Measurements from ENCODE around the gene ATRIP. TPM values are rescaled to one million over a fixed set of nuclear protein-coding genes. Genes with fewer than 3 reads are reported as not detected.

Gene ATRIP
- total and polyA plus RNA-seq, 7 donors = 1.8 to 9.4 (median 5.1) TPM

DNA sequence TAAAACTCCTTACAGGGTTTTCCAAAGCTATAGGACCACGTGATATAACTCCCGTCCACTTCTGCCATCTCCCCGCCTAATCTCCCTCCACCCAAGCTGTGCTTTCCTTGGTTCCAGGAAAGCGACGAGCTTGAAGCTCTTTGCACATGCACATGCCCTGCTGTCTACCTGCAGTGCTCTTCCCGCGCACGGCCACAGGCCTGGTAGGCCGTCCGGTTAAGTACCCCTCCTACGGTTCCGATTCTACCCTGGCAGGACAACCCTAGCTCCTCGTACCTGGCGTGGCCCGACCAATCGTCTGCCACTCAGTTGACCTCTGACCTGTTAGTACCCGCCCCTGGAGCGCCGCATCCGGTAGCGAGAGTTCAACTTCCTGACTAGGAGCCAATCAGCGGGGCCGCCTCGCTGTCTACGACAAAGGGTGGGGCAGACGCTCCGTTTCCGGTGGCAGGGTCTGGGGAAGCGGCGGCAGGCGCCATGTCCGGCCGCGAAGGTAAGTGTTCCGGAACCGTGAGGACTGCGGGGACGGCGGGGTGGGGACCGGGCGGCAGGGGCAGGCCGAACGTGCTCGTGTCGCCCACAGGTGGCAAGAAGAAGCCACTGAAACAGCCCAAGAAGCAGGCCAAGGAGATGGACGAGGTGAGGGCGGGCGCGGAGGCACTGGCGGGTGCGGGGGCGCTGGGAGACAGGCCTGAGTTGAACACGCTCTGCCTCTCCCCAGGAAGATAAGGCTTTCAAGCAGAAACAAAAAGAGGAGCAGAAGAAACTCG lies 6.5 kb upstream of the ATRIP start, which contains the start of the genes CCDC51 and TMA7:
TSS of gene CCDC51 (minus strand) at position 300 of the 770 bp plus-strand sequence. CDS start 4,991 bp downstream, outside the sequence.
TSS of gene TMA7 (plus strand) at position 438 of the 770 bp plus-strand sequence. CDS start at position 478, 40 bp downstream.
- WGBS, 2 donors = 0% methylated on average over 54 of the region's 54 CpGs
- H3K9me3 ChIP-seq = no peaks in the 10 kb centered on the region
- peak; percentile 99 for DNase-seq
- peak within 1 kb of the TSS; percentile 83 to 91 (median 86) for H3K4me3 ChIP-seq
- H3K4me1 ChIP-seq = peaks cover 0 to 38% (median 25%) of the 10 kb centered on the region in 4 donors
- intact Hi-C loops (cut with DNase I) = loop anchor here (2.0 to 10.0 kb wide), 3 partner anchors 139 to 245 kb away; partner anchors contain the start of gene NME6
- H3K36me3 ChIP-seq = peaks cover 0 to 33% (median 12%) of the 10 kb centered on the region in 4 donors
- TF ChIP-seq POLR2AphosphoS5 (IDR thresholded peaks at IDR 0.05) = peak; percentile 97 to 99 (median 98)
- TF ChIP-seq, protein P1, sequence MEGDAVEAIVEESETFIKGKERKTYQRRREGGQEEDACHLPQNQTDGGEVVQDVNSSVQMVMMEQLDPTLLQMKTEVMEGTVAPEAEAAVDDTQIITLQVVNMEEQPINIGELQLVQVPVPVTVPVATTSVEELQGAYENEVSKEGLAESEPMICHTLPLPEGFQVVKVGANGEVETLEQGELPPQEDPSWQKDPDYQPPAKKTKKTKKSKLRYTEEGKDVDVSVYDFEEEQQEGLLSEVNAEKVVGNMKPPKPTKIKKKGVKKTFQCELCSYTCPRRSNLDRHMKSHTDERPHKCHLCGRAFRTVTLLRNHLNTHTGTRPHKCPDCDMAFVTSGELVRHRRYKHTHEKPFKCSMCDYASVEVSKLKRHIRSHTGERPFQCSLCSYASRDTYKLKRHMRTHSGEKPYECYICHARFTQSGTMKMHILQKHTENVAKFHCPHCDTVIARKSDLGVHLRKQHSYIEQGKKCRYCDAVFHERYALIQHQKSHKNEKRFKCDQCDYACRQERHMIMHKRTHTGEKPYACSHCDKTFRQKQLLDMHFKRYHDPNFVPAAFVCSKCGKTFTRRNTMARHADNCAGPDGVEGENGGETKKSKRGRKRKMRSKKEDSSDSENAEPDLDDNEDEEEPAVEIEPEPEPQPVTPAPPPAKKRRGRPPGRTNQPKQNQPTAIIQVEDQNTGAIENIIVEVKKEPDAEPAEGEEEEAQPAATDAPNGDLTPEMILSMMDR (IDR thresholded peaks at IDR 0.05) = no peak
- peak; percentile 96 to 97 for TF ChIP-seq POLR2A (IDR thresholded peaks at IDR 0.05)
- no peak for TF ChIP-seq EP300 (IDR thresholded peaks at IDR 0.05)
- H3K27ac ChIP-seq = peak within 1 kb of the TSS; percentile 92 to 94 (median 93)
- H3K27me3 ChIP-seq = no peaks in the 10 kb centered on the region

DNA sequence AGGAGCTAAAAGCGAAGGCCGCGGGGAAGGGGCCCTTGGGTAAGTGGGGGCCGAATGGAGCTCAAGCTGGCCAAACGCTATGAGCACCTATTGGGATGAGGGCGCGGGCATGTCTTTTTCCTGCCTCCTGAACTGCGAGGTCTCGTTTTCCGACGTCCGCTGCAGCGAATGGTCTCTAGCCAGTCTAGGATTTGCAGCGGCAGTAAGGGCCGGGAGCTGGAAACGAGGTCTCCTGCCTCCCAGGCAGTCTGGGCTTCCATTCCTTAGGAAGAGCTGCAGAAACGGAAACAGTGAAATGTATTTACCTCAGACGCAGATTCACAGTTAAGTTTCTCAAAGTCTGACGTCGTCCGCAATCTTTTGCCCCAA lies 6.0 kb upstream of the ATRIP start:
- Histone ChIP-seq H3K4me1 (peaks cover 0 to 34% (median 25%) of the 10 kb centered on the region in 4 donors), H3K27ac (peak overlapping the region; percentile 92 to 94 (median 93)), H3K27me3 (no peaks in the 10 kb centered on the region), H3K9me3 (no peaks in the 10 kb centered on the region), H3K4me3 (peak overlapping the region; percentile 83 to 91 (median 86)), H3K36me3 (peaks cover 0 to 33% (median 12%) of the 10 kb centered on the region in 4 donors)
- no peak for DNase-seq
- no peak for TF ChIP-seq EP300 (IDR thresholded peaks at IDR 0.05)
- no peak for TF ChIP-seq POLR2A (IDR thresholded peaks at IDR 0.05)
- TF ChIP-seq, protein P1 (IDR thresholded peaks at IDR 0.05) = no peak
- no peak for TF ChIP-seq POLR2AphosphoS5 (IDR thresholded peaks at IDR 0.05)
- 1% methylated on average over 21 of the region's 21 CpGs for WGBS, 2 donors
- intact Hi-C loops (cut with DNase I) = loop anchor here (2.0 kb wide), 1 partner anchor 140 kb away; the partner anchor contains the start of gene NME6

DNA sequence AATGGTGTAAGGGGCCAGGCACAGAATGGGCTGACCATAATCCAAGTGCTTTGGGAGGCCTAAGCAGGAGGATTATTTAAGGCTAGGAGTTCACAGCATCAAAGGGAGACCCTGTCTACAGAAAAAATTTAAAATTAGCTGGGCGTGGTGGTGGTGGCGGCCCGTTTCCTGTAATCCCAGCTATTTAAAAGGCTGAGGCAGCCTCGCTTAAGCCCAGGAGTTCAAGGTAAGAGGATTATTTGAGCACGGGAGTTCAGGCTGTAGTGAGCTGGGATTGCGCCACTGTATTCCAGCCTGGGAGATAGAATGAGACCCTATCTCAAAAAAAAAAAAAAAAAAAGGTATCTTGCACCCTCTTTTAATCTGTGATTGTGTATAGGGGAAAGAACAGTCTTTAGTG lies 4.6 kb upstream of the ATRIP start:
- no peak overlapping the region for H3K4me3 ChIP-seq

DNA sequence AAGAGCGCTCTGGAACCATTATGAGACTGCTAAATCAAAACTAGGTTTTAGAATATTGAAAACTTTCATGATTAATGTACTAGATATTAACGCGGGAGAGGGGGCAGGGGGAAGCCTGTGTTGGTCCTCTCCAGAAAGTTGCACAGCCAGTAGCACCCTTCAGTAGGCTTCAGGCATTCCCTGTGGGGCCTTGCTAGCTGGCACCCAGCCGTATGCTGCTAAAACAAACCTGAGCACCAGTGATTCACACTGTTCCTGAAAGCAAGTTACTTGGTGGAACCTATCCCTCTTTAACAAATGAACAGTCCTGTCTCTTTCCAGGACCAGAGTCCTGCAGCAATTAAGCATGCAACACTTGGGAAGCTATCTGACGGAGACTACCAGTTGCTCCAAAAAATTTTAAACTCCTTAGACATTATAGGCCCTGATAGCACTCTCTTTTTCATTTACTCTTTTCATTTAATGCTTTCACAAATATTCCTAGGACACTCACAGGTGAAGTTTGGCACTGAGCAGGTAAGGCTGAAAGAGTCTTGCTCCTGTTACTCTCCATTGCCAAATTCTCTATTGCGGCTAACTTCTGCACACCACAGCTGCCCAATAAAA lies 1.2 kb upstream of the ATRIP start:
- intact Hi-C loops (cut with DNase I) = loop anchor here (5.0 kb wide), 1 partner anchor 112 kb away; the partner anchor contains the start of gene PFKFB4
- H3K27ac ChIP-seq = peak overlapping the region in 3 of 4 donors; percentile 92 to 96 (median 94)
- H3K9me3 ChIP-seq = no peaks in the 10 kb centered on the region
- peaks cover 0 to 33% (median 12%) of the 10 kb centered on the region in 4 donors for H3K36me3 ChIP-seq
- TF ChIP-seq POLR2A (IDR thresholded peaks at IDR 0.05) (no peak), POLR2AphosphoS5 (IDR thresholded peaks at IDR 0.05) (no peak), EP300 (IDR thresholded peaks at IDR 0.05) (no peak)
- TF ChIP-seq, protein P1 (IDR thresholded peaks at IDR 0.05) = no peak
- no peak for DNase-seq
- WGBS, 2 donors = 72 to 90% methylated on average over 6 of the region's 6 CpGs
- H3K4me3 ChIP-seq = no peak overlapping the region
- peaks cover 0 to 38% (median 34%) of the 10 kb centered on the region in 4 donors for H3K4me1 ChIP-seq
- H3K27me3 ChIP-seq = no peaks in the 10 kb centered on the region

More for the DNA sequence above, 4.6 kb upstream of the ATRIP start:
- Histone ChIP-seq H3K27ac (peak overlapping the region in 1 of 4 donors; percentile 93), H3K4me1 (peaks cover 0 to 38% (median 32%) of the 10 kb centered on the region in 4 donors), H3K36me3 (peaks cover 0 to 33% (median 12%) of the 10 kb centered on the region in 4 donors), H3K27me3 (no peaks in the 10 kb centered on the region), H3K9me3 (no peaks in the 10 kb centered on the region)
- no peak for TF ChIP-seq POLR2A (IDR thresholded peaks at IDR 0.05)
- TF ChIP-seq EP300 (IDR thresholded peaks at IDR 0.05) = no peak
- no peak for TF ChIP-seq POLR2AphosphoS5 (IDR thresholded peaks at IDR 0.05)
- no peak for DNase-seq
- WGBS, 2 donors = 62 to 80% methylated on average over 6 of the region's 6 CpGs
- intact Hi-C loops (cut with DNase I) = loop anchor here (2.0 kb wide), 1 partner anchor 141 kb away; the partner anchor contains the start of gene NME6

Measured in sigmoid colon (tissue), 7 donors.